Thoracic aorta (tissue), 2 donors: ENCODE data around the gene HAND1. TPM values are rescaled to one million over a fixed set of nuclear protein-coding genes. Genes with fewer than 3 reads are reported as not detected.

Experiments
- ATAC-seq: fragments of 150-250 bp; one replicate; pipeline ENCODE4 v1.8.0; 2017; ENCODE audit warnings: low read depth; ENCODE audit not compliant: insufficient number of reproducible peaks, low FRiP score
- DNase-seq: peaks from one replicate; pipeline ENCODE4 v3.0.0-alpha.2; 2020; ENCODE audit warnings: low spot score
- H3K27ac ChIP-seq, 2 donors: fragments of 200-600 bp; sonication (generic); 1 replicate in 1 of 2; 2 replicates in 1 of 2; pipeline ENCODE4 v1.5.1; 2016; ENCODE audit warnings: mild to moderate bottlenecking in 2 of 2, moderate library complexity in 2 of 2
- H3K27me3 ChIP-seq: fragments of 200-600 bp; sonication (generic); replicated peaks from 2 replicates; pipeline ENCODE4 v1.6.0; 2016; ENCODE audit warnings: mild to moderate bottlenecking; ENCODE audit not compliant: insufficient read depth
- H3K36me3 ChIP-seq: fragments of 200-600 bp; sonication (generic); one replicate; pipeline ENCODE4 v1.5.1; 2016
- H3K4me1 ChIP-seq, 2 donors: fragments of 200-600 bp; sonication (generic); 1 replicate in 1 of 2; 2 replicates in 1 of 2; pipeline versions ENCODE4 v1.5.1 to v1.6.0; 2016; ENCODE audit warnings: low read depth in 2 of 2, mild to moderate bottlenecking in 1 of 2; ENCODE audit not compliant: control insufficient read depth in 1 of 2
- H3K4me3 ChIP-seq: fragments of 200-600 bp; sonication (generic); 2 replicates; pipeline ENCODE4 v1.5.1; 2016; ENCODE audit warnings: mild to moderate bottlenecking
- H3K9me3 ChIP-seq: fragments of 200-600 bp; sonication (generic); 2 replicates; pipeline ENCODE4 v1.5.1; 2016
- CTCF ChIP-seq: fragments of 200-600 bp; sonication (generic); IDR thresholded peaks from one replicate; pipeline ENCODE4 v1.5.1; 2019; ENCODE audit warnings: antibody characterized with exemption
- total RNA-seq, 2 donors: library from RNA; depleted of rRNA; stranded (reverse); fragments of >200 nt; gene quantifications; one replicate each; pipeline versions ENCODE4 v1.1.0 to v1.2.3, GENCODE V29; 2016

The HAND1 gene
- total RNA-seq, 2 donors from 2014 or later, result not detected

GRCh38 chr5:154447089-154447725, 30.8 kb downstream of the HAND1 start:
- Histone ChIP-seq H3K9me3 (no peaks in the 10 kb centered on the region), H3K27me3 (no peaks in the 10 kb centered on the region)

GRCh38 chr5:154446195-154447088, 31.6 kb downstream of the HAND1 start:
- Histone ChIP-seq H3K36me3 (peaks cover 12% of the 10 kb centered on the region), H3K27ac (peak overlapping the region; percentile 83 to 86), H3K4me1 (peaks cover 30% of the 10 kb centered on the region in 2 donors), H3K4me3 (peak overlapping the region; percentile 84), H3K9me3 (no peaks in the 10 kb centered on the region), H3K27me3 (no peaks in the 10 kb centered on the region)
- TF ChIP-seq CTCF, result no peak
- DNase-seq, result peak; percentile 22
- no peak for ATAC-seq

More at GRCh38 chr5:154447089-154447725, 30.8 kb downstream of the HAND1 start:
- Histone ChIP-seq H3K36me3 (peaks cover 16% of the 10 kb centered on the region), H3K4me3 (peak overlapping the region; percentile 84), H3K4me1 (peaks cover 30% of the 10 kb centered on the region in 2 donors), H3K27ac (peak overlapping the region; percentile 83 to 86)
- no peak for DNase-seq
- ATAC-seq, result no peak
- no peak for TF ChIP-seq CTCF

- DNase-seq, result peak; percentile 79
- H3K27me3 ChIP-seq, result no peaks in the 10 kb centered on the region
- H3K4me1 ChIP-seq, result peaks cover 30% of the 10 kb centered on the region in 2 donors
- H3K4me3 ChIP-seq, result peak within 1 kb of the TSS; percentile 84
- H3K27ac ChIP-seq, result peak within 1 kb of the TSS; percentile 83 to 86
- H3K36me3 ChIP-seq, result peaks cover 5% of the 10 kb centered on the region
- ATAC-seq, result peak; percentile 87
- no peaks in the 10 kb centered on the region for H3K9me3 ChIP-seq
- no peak for TF ChIP-seq CTCF
These were observed 32.4 kb downstream of the HAND1 start, which contains the start of gene SAP30L for GRCh38 chr5:154445422-154446194. Gene SAP30L, plus strand, starts transcription at chr5:154445997. Its CDS starts 608 bp downstream, at chr5:154446605.

- H3K36me3 ChIP-seq, result peaks cover 5% of the 10 kb centered on the region
- H3K4me1 ChIP-seq, result peaks cover 30% of the 10 kb centered on the region in 2 donors
- peak overlapping the region; percentile 78 for H3K27ac ChIP-seq
- peak overlapping the region; percentile 84 for H3K4me3 ChIP-seq
- ATAC-seq, result no peak
- no peak for DNase-seq
- H3K27me3 ChIP-seq, result no peaks in the 10 kb centered on the region
- H3K9me3 ChIP-seq, result no peaks in the 10 kb centered on the region
- no peak for TF ChIP-seq CTCF
These were observed 33.2 kb downstream of the HAND1 start for GRCh38 chr5:154444556-154445421.
